Left ventricle myocardium inferior (tissue), 1 donor: ENCODE measurements around the gene BRWD1. TPM values are rescaled to one million over a fixed set of nuclear protein-coding genes. Genes with fewer than 3 reads are reported as not detected.

Experiments
- DNase-seq: peaks from one replicate; pipeline ENCODE4 v3.0.0-alpha.2; 2020
- H3K27ac ChIP-seq: fragments of 200-600 bp; replicated peaks from 2 replicates; pipeline ENCODE4 v1.8.0; 2021
- H3K27me3 ChIP-seq: fragments of 200-600 bp; 2 replicates; pipeline ENCODE4 v1.8.0; 2021; ENCODE audit warnings: low read depth
- H3K36me3 ChIP-seq: fragments of 200-600 bp; 2 replicates; pipeline ENCODE4 v1.8.0; 2021
- H3K4me1 ChIP-seq: fragments of 200-600 bp; 2 replicates; pipeline ENCODE4 v1.8.0; 2021
- H3K4me3 ChIP-seq: fragments of 200-600 bp; 2 replicates; pipeline ENCODE4 v1.8.0; 2021; ENCODE audit warnings: mild to moderate bottlenecking, moderate library complexity
- H3K9me3 ChIP-seq: fragments of 200-600 bp; replicated peaks from 2 replicates; pipeline ENCODE4 v1.8.0; 2021
- intact Hi-C: fragments of 100-400 bp; cut with micrococcal nuclease; formaldehyde crosslinking; loops from one replicate; pipeline ENCODE4 v1.11.0; 2022
- total RNA-seq: library from RNA; stranded (reverse); fragmentation: NEBNext Ultra II Directional; extraction: Animal tissue kit (Norgen Biotek cat#: 25700); gene quantifications from one replicate; pipeline ENCODE4 v1.2.1, GENCODE V29; 2021
- TF ChIP-seq, protein P1 (sequence below): fragments of 200-600 bp; IDR thresholded peaks from 2 replicates; pipeline ENCODE4 v1.8.0; 2021; ENCODE audit warnings: antibody characterized with exemption, mild to moderate bottlenecking, borderline replicate concordance
- donor health status: DM: no; HTN: yes; CAD: no; lungs with severe emphysema.

Gene BRWD1
- total RNA-seq, 1 donor from 2014 or later, result 34.9 TPM

GRCh38 chr21:39156024-39156423 is 157.4 kb downstream of the BRWD1 start:
- H3K27me3 ChIP-seq, result no peaks in the 10 kb centered on the region
- intact Hi-C loops, result no loop called here
- H3K36me3 ChIP-seq, result no peaks in the 10 kb centered on the region
- TF ChIP-seq, protein P1, sequence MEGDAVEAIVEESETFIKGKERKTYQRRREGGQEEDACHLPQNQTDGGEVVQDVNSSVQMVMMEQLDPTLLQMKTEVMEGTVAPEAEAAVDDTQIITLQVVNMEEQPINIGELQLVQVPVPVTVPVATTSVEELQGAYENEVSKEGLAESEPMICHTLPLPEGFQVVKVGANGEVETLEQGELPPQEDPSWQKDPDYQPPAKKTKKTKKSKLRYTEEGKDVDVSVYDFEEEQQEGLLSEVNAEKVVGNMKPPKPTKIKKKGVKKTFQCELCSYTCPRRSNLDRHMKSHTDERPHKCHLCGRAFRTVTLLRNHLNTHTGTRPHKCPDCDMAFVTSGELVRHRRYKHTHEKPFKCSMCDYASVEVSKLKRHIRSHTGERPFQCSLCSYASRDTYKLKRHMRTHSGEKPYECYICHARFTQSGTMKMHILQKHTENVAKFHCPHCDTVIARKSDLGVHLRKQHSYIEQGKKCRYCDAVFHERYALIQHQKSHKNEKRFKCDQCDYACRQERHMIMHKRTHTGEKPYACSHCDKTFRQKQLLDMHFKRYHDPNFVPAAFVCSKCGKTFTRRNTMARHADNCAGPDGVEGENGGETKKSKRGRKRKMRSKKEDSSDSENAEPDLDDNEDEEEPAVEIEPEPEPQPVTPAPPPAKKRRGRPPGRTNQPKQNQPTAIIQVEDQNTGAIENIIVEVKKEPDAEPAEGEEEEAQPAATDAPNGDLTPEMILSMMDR, result no peak
- no peak for DNase-seq
- no peaks in the 10 kb centered on the region for H3K4me1 ChIP-seq
- H3K27ac ChIP-seq, result no peak overlapping the region
- no peaks in the 10 kb centered on the region for H3K9me3 ChIP-seq
- no peak overlapping the region for H3K4me3 ChIP-seq

GRCh38 chr21:39155578-39155977 is 157.9 kb downstream of the BRWD1 start:
- DNase-seq, result no peak
- Histone ChIP-seq H3K27me3 (no peaks in the 10 kb centered on the region), H3K27ac (no peak overlapping the region), H3K4me1 (no peaks in the 10 kb centered on the region), H3K4me3 (no peak overlapping the region), H3K36me3 (no peaks in the 10 kb centered on the region), H3K9me3 (no peaks in the 10 kb centered on the region)
- intact Hi-C loops, result no loop called here
- TF ChIP-seq, protein P1, result no peak

GRCh38 chr21:39153842-39154241 is 159.6 kb downstream of the BRWD1 start:
- no peaks in the 10 kb centered on the region for H3K36me3 ChIP-seq
- H3K4me1 ChIP-seq, result no peaks in the 10 kb centered on the region
- H3K9me3 ChIP-seq, result no peaks in the 10 kb centered on the region
- H3K4me3 ChIP-seq, result no peak overlapping the region
- TF ChIP-seq, protein P1, result no peak
- H3K27me3 ChIP-seq, result no peaks in the 10 kb centered on the region
- DNase-seq, result no peak
- H3K27ac ChIP-seq, result no peak overlapping the region
- intact Hi-C loops, result no loop called here

DNA sequence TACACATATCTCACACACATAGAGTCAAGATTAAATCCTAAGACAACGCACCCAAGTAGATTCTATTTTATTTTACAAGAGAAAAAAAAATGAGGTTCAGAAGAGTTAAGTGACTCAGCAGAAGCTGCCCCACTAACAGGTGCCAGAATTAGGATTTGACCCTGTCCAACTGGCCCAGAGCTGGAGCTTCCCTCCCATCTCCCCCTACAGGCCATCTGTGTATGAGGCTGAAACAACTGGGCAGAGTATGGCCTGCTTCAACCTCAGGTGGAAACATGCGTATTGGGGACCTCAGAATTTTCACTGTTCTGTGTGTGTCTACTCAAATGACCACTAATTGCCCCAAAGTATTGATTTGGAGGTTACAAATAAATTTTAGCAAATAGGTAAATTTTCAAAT is 160.1 kb downstream of the BRWD1 start:
- intact Hi-C loops, result no loop called here
- no peaks in the 10 kb centered on the region for H3K9me3 ChIP-seq
- H3K4me3 ChIP-seq, result no peak overlapping the region
- H3K27ac ChIP-seq, result no peak overlapping the region
- H3K36me3 ChIP-seq, result no peaks in the 10 kb centered on the region
- TF ChIP-seq, protein P1, result peak; percentile 52
- H3K27me3 ChIP-seq, result no peaks in the 10 kb centered on the region
- H3K4me1 ChIP-seq, result no peaks in the 10 kb centered on the region
- DNase-seq, result no peak

DNA sequence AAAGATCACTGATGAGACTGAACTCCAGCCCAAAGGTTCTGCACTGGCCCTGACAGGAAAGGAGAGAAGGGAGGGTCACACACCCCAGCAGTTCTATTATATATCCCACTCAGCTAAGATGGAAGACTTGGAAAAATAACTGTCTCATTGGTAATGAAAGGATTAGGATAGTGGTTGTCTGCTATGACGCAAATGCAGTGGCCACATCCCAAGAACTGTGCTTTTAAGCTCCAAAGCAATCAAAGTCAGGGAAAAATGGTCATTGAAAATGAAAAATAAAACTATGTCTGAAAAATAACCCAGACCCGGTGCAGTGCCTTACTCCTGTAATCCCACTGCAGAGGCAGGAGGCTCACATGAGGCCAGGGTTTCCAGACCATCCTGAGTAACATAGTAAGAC is 161.2 kb downstream of the BRWD1 start:
- Histone ChIP-seq H3K4me1 (no peaks in the 10 kb centered on the region), H3K9me3 (no peaks in the 10 kb centered on the region), H3K27ac (no peak overlapping the region), H3K4me3 (no peak overlapping the region), H3K27me3 (no peaks in the 10 kb centered on the region), H3K36me3 (no peaks in the 10 kb centered on the region)
- no peak for DNase-seq
- intact Hi-C loops, result no loop called here
- TF ChIP-seq, protein P1, result no peak

DNA sequence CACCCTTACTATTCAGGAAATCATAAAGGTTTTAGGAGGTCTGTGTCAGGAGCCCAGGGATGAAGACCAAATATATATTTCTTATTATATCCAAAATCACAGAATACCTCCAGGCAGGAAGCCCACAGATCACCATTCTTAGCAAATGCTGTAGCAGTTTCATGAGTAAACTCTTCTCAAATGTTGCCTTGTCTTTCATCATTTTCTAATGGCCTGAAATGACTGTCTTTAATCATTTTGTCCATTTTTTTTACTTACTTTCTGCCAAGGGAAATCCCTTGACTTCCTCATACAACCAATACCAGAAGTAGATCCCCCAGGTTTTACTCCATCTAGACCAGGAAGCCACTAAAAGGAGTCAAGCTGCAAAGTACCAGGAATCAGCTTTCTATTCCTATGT is 162.6 kb downstream of the BRWD1 start:
- H3K27ac ChIP-seq, result no peak overlapping the region
- H3K36me3 ChIP-seq, result no peaks in the 10 kb centered on the region
- no peaks in the 10 kb centered on the region for H3K27me3 ChIP-seq
- no peaks in the 10 kb centered on the region for H3K4me1 ChIP-seq
- intact Hi-C loops, result no loop called here
- DNase-seq, result no peak
- H3K9me3 ChIP-seq, result peaks cover 4% of the 10 kb centered on the region
- no peak overlapping the region for H3K4me3 ChIP-seq
- TF ChIP-seq, protein P1, result no peak
